GM19238 (cell line): ENCODE measurements around the gene MZF1.

Source experiments
- DNase-seq: peaks from one replicate; pipeline ENCODE4 v3.0.0; 2011; ENCODE audit warnings: low spot score; ENCODE audit not compliant: insufficient read length

The MZF1 gene

GRCh38 chr19:58556622-58557220 lies 16.4 kb downstream of the MZF1 start:
- DNase-seq, result no peak

GRCh38 chr19:58555920-58556621 lies 17.1 kb downstream of the MZF1 start:
- DNase-seq, result no peak

GRCh38 chr19:58555369-58555885 lies 17.7 kb downstream of the MZF1 start:
- DNase-seq, result no peak

GRCh38 chr19:58554494-58555368 lies 18.4 kb downstream of the MZF1 start, which contains the start of gene CHMP2A:
TSS of gene CHMP2A (minus strand) at chr19:58555105. CDS start at chr19:58554212, 893 bp downstream.
- DNase-seq, result peak; percentile 95

- no peak for DNase-seq
Measured at GRCh38 chr19:58553799-58554493, 19.2 kb downstream of the MZF1 start.

GRCh38 chr19:58552655-58553054 lies 20.5 kb downstream of the MZF1 start:
- DNase-seq, result no peak

GRCh38 chr19:58551577-58552471 lies 21.3 kb downstream of the MZF1 start:
- DNase-seq, result no peak

- no peak for DNase-seq
Measured at GRCh38 chr19:58551123-58551497, 22.0 kb downstream of the MZF1 start.

GRCh38 chr19:58550362-58551122 lies 22.6 kb downstream of the MZF1 start:
- no peak for DNase-seq

GRCh38 chr19:58549664-58550361 lies 23.3 kb downstream of the MZF1 start:
- DNase-seq, result no peak

GRCh38 chr19:58548859-58549663 lies 24.1 kb downstream of the MZF1 start:
- no peak for DNase-seq

GRCh38 chr19:58547323-58548312 lies 25.5 kb downstream of the MZF1 start:
- DNase-seq, result no peak

GRCh38 chr19:58546019-58546530 lies 27.1 kb downstream of the MZF1 start:
- no peak for DNase-seq

- no peak for DNase-seq
Measured at GRCh38 chr19:58545286-58546018, 27.7 kb downstream of the MZF1 start.

GRCh38 chr19:58544591-58545285 lies 28.4 kb downstream of the MZF1 start:
- peak; percentile 93 for DNase-seq
